GM19035 (cell line): ENCODE results near the gene B3GALT5.
"Not testable (repeated sequence)": the region's sequence is repeated elsewhere in the genome, so short reads cannot be mapped to it uniquely, and the experiment has no call there.

Source experiments
- ATAC-seq: cut with Tn5 transposase; IDR thresholded peaks from one replicate; pipeline ENCODE4 v1.9.1; 2021; ENCODE audit not compliant: unreplicated experiment

Gene B3GALT5, protein sequence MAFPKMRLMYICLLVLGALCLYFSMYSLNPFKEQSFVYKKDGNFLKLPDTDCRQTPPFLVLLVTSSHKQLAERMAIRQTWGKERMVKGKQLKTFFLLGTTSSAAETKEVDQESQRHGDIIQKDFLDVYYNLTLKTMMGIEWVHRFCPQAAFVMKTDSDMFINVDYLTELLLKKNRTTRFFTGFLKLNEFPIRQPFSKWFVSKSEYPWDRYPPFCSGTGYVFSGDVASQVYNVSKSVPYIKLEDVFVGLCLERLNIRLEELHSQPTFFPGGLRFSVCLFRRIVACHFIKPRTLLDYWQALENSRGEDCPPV

GRCh38 chr21:39612233-39613040 is at the start of gene B3GALT5:
Gene B3GALT5, plus strand, starts transcription at chr21:39612940. Its CDS starts 47,620 bp downstream, at chr21:39660560.
- ATAC-seq = no peak

DNA sequence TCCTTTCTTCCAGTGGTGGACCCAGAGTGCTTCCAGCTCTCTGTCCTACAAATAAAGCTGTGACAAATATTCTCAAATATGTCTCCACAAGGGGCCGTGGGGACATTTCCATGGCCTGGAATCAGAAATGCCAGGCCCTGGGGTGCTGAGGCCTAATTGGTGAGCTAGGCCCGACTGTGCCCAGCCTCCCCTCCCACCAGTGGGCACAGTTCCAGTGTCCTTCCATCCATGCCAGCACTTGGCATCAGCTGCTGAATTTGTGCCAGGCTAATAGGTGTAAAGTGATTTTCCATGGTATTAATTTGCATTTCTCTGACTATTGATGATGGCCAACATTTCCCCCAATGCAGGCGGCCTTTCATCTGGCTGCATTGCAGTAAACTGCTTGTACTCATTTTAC is 48.5 kb upstream of the B3GALT5 start:
- ATAC-seq = no peak

DNA sequence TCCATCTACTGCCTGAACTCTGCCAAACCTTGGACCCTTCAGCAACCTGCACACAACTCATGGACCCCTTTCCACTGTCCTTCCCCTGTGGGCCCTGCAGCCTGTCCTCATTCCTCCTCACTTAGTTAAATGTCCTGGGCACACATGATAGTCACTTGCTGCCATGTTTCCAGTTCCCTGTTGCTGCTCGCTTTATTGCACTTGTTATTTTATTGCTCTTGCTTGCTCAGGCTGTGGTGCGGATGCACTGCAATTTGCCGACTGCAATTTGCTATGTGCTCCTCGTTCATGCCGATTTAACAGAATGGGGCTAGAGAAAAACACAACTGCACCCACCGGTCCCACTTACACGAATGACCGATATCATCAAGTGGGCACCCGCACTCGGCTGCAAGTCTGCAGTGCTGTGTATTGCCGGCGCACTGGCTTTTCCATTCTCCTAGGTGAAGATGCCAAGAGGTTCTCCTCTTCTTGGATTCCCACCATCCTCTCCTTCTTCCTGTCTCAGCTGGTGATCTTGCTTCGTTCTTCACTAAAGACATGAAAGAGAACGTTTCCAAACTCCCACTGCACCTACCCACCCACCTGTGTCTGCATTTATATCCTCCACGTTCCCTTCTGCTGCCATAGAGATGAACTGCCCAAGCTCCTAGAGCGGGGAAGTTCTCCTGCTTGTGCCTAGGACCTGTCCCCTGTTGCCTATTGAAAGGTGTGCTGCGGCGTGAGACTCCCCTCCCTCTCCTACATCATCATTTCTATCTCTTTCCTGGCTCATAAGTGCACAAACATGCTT is 45.4 kb upstream of the B3GALT5 start:
- ATAC-seq = no peak

- ATAC-seq = no peak
Measured at GRCh38 chr21:39568361-39568760, 44.4 kb upstream of the B3GALT5 start.

DNA sequence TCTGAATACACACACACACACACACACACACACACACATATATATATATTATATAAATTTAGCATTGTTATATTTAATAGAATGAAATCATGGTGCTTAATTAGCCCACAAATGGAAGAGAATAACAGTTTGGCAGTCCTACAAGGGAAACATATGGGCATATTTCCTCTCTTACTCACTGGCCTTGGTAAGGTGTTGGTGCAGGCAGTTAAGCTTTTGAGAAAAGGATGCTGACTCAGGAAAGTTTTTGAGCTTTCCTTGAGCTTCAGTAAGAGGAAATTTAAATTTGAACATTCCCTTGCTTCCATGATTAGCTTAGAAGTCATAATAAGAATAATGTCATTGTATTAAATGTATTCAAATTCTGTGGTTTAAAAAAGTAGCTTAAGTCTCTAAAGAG is 37.0 kb upstream of the B3GALT5 start:
- ATAC-seq = no peak

DNA sequence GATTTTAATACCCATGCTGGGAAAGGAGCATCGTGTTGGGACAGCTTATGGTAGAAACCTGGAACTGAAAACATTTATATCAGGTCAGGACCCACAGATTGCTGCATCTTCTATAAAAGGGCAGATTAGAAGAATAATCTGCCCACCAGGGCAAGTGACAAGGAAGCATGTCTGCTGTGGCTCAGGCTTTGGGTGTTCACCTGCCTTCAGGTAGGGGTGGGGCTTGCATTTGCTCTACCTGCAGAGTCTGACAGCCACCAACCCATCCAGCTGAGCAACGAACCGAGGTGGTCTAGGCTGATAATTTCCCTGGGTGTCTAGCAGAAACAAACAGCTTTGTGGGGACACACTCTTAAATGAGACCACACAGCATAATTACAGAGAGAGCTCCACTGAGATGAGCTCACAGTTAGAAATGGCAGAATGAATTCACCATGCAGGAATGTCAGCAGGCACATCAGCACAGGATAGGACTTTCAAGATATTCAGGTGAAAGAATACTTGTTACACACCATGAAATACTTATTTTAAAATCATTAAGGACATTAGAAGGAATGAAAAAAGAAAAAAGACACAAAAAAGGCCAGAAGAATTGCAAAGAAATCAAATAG is 36.1 kb upstream of the B3GALT5 start:
- no peak for ATAC-seq

DNA sequence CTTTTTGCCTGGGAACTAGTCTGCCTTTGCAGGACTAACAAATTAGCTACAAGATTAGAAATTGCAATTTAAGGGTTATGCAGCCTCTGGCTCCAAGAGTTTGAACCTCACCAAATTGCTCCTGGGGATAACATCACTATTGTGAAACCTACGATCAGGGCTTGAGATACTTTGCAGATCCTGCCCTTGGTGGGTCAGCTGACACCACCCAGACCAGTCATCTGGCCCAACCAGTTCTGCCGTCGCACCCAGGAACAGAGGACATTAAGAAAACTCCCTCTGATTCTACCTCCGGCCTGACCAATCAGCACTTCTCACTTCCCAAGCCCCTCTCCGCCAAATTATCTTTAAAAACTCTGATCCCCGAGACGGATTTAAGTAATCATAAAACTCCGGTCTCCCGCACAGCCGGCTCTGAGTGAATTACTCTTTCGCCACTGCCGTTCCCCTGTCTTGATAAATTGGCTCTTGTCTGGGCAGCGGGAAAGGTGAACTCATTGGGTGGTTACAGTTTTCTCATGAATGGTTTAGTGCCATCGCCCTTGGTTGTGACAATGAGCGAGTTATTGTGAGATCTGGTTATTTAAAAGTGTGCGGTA is 32.9 kb upstream of the B3GALT5 start:
- no peak for ATAC-seq

DNA sequence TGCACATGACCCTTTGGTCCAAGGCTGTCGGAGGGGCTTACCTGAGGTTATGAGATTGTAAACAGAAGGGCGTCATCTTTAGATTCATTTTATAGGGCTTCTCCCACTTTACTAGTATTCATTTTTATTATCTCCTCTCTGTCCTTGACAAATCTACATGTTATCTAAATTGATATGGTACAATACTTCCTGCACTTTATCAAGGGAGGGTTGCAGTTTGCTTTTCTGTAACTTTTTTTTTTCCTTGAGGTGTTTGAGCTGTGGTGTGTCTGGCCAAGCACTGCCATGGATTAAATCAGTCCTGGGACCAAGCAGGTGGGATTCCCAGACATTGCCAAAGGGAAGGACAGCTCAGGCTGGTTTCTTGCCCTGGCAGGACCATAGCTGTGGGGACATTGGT is 32.0 kb upstream of the B3GALT5 start:
- no peak for ATAC-seq

DNA sequence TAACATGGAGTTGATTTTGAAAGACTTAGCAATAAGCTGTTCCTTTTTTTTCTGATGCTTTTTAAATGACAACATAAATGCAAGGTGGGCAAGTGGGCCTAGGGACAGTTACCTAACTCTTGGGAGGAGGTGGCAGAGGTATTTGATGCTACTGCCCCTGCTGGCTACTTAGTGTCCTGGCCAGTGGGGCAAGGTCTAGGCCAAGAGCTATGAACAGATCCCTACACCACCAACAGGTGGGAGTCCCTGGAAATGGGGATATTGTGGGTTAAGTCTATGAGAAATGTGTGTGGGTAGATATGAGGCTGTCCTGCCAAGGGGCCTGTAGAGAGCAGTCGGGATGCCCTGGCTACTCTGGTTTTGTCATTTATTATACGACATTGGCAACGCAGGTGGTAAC is 31.3 kb upstream of the B3GALT5 start:
- no peak for ATAC-seq

GRCh38 chr21:39582749-39583148 is 30.0 kb upstream of the B3GALT5 start:
- no peak for ATAC-seq

GRCh38 chr21:39583586-39583985 is 29.2 kb upstream of the B3GALT5 start:
- ATAC-seq = not testable (repeated sequence)

DNA sequence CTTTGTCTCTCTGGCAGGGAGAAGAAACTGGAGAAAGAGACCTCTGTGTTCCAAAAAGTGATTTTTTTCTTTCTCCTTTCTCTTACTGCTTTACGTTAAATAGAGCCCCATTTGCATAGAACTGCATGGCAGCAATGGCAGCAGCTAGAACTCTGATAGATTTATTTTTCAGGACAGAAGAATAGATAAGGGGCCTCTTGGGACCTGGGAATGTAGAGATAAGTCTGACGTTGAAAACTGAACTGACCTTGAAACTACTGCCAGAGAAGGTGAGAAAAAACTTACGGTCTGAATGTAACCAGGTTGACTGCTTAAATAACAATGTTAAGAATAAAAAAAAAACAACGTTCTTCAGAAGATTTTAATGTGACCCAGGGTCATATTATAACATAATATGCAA is 25.4 kb upstream of the B3GALT5 start:
- no peak for ATAC-seq

GRCh38 chr21:39588884-39589283 is 23.9 kb upstream of the B3GALT5 start:
- no peak for ATAC-seq

GRCh38 chr21:39593522-39593921 is 19.2 kb upstream of the B3GALT5 start:
- ATAC-seq = no peak

DNA sequence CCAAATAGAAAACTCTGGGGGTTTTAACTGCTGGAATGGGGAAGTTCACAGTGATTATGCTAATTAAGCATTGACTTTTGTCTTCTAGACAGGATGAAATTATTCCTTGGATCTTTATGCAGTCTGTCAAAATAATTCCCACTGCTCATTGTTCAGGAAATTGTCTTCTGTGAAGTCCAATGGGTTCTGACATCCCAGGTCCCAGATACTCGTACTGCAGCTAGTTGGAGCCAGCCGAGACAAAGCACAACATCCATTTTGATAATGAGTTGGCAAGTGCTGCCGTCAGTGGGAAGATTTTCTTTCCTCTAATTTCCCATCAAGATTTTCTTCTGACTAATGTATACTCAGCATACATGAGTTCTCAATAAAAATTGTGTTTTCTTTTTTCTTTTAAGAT is 17.3 kb upstream of the B3GALT5 start:
- no peak for ATAC-seq

GRCh38 chr21:39597595-39597994 is 15.1 kb upstream of the B3GALT5 start:
- ATAC-seq = no peak

- no peak for ATAC-seq
Measured at GRCh38 chr21:39599191-39599970, 13.4 kb upstream of the B3GALT5 start.

GRCh38 chr21:39601187-39601928 is 11.4 kb upstream of the B3GALT5 start:
- no peak for ATAC-seq

GRCh38 chr21:39602076-39602689 is 10.6 kb upstream of the B3GALT5 start:
- no peak for ATAC-seq
